Karpas-422 (cell line): ENCODE data around the gene MACROD2. TPM values are rescaled to one million over a fixed set of nuclear protein-coding genes. Genes with fewer than 3 reads are reported as not detected.
A peak's percentile ranks its signal among the peaks of the same experiment; 100 is the strongest.
"Not testable (repeated sequence)": the region's sequence is repeated elsewhere in the genome, so short reads cannot be mapped to it uniquely, and the experiment has no call there.

Experiments
- DNase-seq: peaks from one replicate; pipeline ENCODE4 v3.0.0-alpha.2; 2015
- H2AFZ ChIP-seq: fragments of 200-600 bp; sonication (generic); 2 replicates; pipeline ENCODE4 v1.6.1; 2014; ENCODE audit warnings: antibody characterized with exemption, low read length, mixed read lengths
- H3K27ac ChIP-seq: fragments of 200-600 bp; sonication (generic); 2 replicates; pipeline ENCODE4 v1.5.1; 2014; ENCODE audit warnings: mild to moderate bottlenecking, low read length, moderate library complexity
- H3K27me3 ChIP-seq: fragments of 200-600 bp; sonication (generic); 2 replicates; pipeline ENCODE4 v1.6.1; 2014; ENCODE audit warnings: low read length, mixed read lengths
- H3K36me3 ChIP-seq: fragments of 200-600 bp; sonication (generic); 2 replicates; pipeline ENCODE4 v1.6.1; 2014; ENCODE audit warnings: low read length, mixed read lengths; ENCODE audit not compliant: insufficient read depth
- H3K4me1 ChIP-seq: fragments of 200-600 bp; sonication (generic); 2 replicates; pipeline ENCODE4 v1.6.1; 2014; ENCODE audit warnings: mild to moderate bottlenecking, low read length, mixed read lengths
- H3K4me2 ChIP-seq: fragments of 200-600 bp; sonication (generic); 2 replicates; pipeline ENCODE4 v1.6.1; 2014; ENCODE audit warnings: low read length, low read depth, mild to moderate bottlenecking; ENCODE audit not compliant: poor library complexity, severe bottlenecking
- H3K4me3 ChIP-seq: fragments of 200-600 bp; sonication (generic); 2 replicates; pipeline ENCODE4 v1.5.1; 2014; ENCODE audit warnings: mild to moderate bottlenecking, antibody characterized with exemption, low read length, mixed read lengths
- H3K79me2 ChIP-seq: fragments of 200-600 bp; sonication (generic); 2 replicates; pipeline ENCODE4 v1.6.1; 2014; ENCODE audit warnings: mild to moderate bottlenecking, low read length, mixed read lengths
- H3K9ac ChIP-seq: fragments of 200-600 bp; sonication (generic); 2 replicates; pipeline ENCODE4 v1.6.0; 2014; ENCODE audit warnings: low read length
- H3K9me2 ChIP-seq: fragments of 200-600 bp; sonication (generic), shearing (Covaris generic); replicated peaks from 2 replicates; pipeline ENCODE4 v1.6.0; 2014; ENCODE audit warnings: mild to moderate bottlenecking, low read length, moderate library complexity; ENCODE audit not compliant: insufficient read depth
- H3K9me3 ChIP-seq: fragments of 300-700, 200-600 bp; sonication (generic); 2 replicates; pipeline ENCODE4 v1.6.1; 2014; ENCODE audit warnings: low read length, mixed read lengths
- H4K20me1 ChIP-seq: fragments of 200-600 bp; sonication (generic); 2 replicates; pipeline ENCODE4 v1.6.1; 2014; ENCODE audit warnings: mild to moderate bottlenecking, antibody characterized with exemption, low read length, low read depth; ENCODE audit not compliant: insufficient read depth
- total RNA-seq: library from RNA; depleted of rRNA; stranded (reverse); fragments of >200 nt; shearing (Covaris generic); gene quantifications from 2 replicates; pipeline ENCODE4 v1.2.3, GENCODE V29; 2014; ENCODE audit warnings: low replicate concordance

MACROD2 gene
- total RNA-seq, 1 experiment from 2014 or later, result 0.15 TPM

GRCh38 chr20:14036567-14036966, 41.3 kb downstream of the MACROD2 start:
- Histone ChIP-seq H3K4me3 (no peak overlapping the region), H3K27me3 (no peaks in the 10 kb centered on the region), H3K9me3 (no peaks in the 10 kb centered on the region), H3K27ac (no peak overlapping the region), H3K4me2 (no peak overlapping the region), H3K4me1 (no peaks in the 10 kb centered on the region), H3K79me2 (no peaks in the 10 kb centered on the region), H3K9ac (no peak overlapping the region), H3K9me2 (no peaks in the 10 kb centered on the region), H2AFZ (no peak overlapping the region), H3K36me3 (no peaks in the 10 kb centered on the region), H4K20me1 (no peaks in the 10 kb centered on the region)
- DNase-seq, result no peak

- H3K9me3 ChIP-seq, H2AFZ ChIP-seq, H3K27me3 ChIP-seq, H3K4me3 ChIP-seq, H4K20me1 ChIP-seq, H3K4me2 ChIP-seq, H3K27ac ChIP-seq, H3K79me2 ChIP-seq, H3K9ac ChIP-seq, DNase-seq, H3K36me3 ChIP-seq, H3K4me1 ChIP-seq, H3K9me2 ChIP-seq: not testable (repeated sequence)
Observed at GRCh38 chr20:14044712-14045276, 49.5 kb downstream of the MACROD2 start.

- Histone ChIP-seq H3K36me3 (no peaks in the 10 kb centered on the region), H3K4me3 (no peak overlapping the region), H3K79me2 (no peaks in the 10 kb centered on the region), H4K20me1 (no peaks in the 10 kb centered on the region), H3K27ac (no peak overlapping the region), H3K4me2 (no peak overlapping the region), H3K27me3 (no peaks in the 10 kb centered on the region), H3K9me2 (no peaks in the 10 kb centered on the region), H3K4me1 (no peaks in the 10 kb centered on the region), H2AFZ (no peak overlapping the region), H3K9me3 (no peaks in the 10 kb centered on the region), H3K9ac (no peak overlapping the region)
- no peak for DNase-seq
Observed at GRCh38 chr20:14046534-14046933, 51.2 kb downstream of the MACROD2 start.

GRCh38 chr20:14049111-14049510, 53.8 kb downstream of the MACROD2 start:
- no peak overlapping the region for H2AFZ ChIP-seq
- no peak for DNase-seq
- H3K27ac ChIP-seq, result no peak overlapping the region
- no peak overlapping the region for H3K9ac ChIP-seq
- no peaks in the 10 kb centered on the region for H4K20me1 ChIP-seq
- no peaks in the 10 kb centered on the region for H3K79me2 ChIP-seq
- H3K9me3 ChIP-seq, result no peaks in the 10 kb centered on the region
- H3K36me3 ChIP-seq, result no peaks in the 10 kb centered on the region
- H3K4me1 ChIP-seq, result no peaks in the 10 kb centered on the region
- no peak overlapping the region for H3K4me2 ChIP-seq
- no peaks in the 10 kb centered on the region for H3K27me3 ChIP-seq
- H3K4me3 ChIP-seq, result no peak overlapping the region
- no peaks in the 10 kb centered on the region for H3K9me2 ChIP-seq

- Histone ChIP-seq H3K79me2 (no peaks in the 10 kb centered on the region), H3K27me3 (no peaks in the 10 kb centered on the region), H3K27ac (no peak overlapping the region), H3K4me2 (no peak overlapping the region), H3K9me2 (no peaks in the 10 kb centered on the region), H3K4me3 (no peak overlapping the region), H4K20me1 (no peaks in the 10 kb centered on the region), H3K36me3 (no peaks in the 10 kb centered on the region), H3K4me1 (no peaks in the 10 kb centered on the region), H2AFZ (no peak overlapping the region), H3K9ac (no peak overlapping the region), H3K9me3 (no peaks in the 10 kb centered on the region)
- DNase-seq, result no peak
Observed at GRCh38 chr20:14051454-14051853, 56.1 kb downstream of the MACROD2 start.

GRCh38 chr20:14055127-14055742, 59.9 kb downstream of the MACROD2 start:
- Histone ChIP-seq H3K27me3 (no peaks in the 10 kb centered on the region), H3K9me2 (no peaks in the 10 kb centered on the region), H3K79me2 (no peaks in the 10 kb centered on the region), H3K4me2 (no peak overlapping the region), H3K4me3 (no peak overlapping the region), H3K27ac (no peak overlapping the region), H2AFZ (no peak overlapping the region), H3K9me3 (no peaks in the 10 kb centered on the region), H3K36me3 (no peaks in the 10 kb centered on the region), H3K9ac (no peak overlapping the region), H3K4me1 (no peaks in the 10 kb centered on the region), H4K20me1 (no peaks in the 10 kb centered on the region)
- DNase-seq, result peak; percentile 77

GRCh38 chr20:14062171-14062570, 66.9 kb downstream of the MACROD2 start:
- no peaks in the 10 kb centered on the region for H3K36me3 ChIP-seq
- DNase-seq, result no peak
- no peaks in the 10 kb centered on the region for H3K27me3 ChIP-seq
- H3K4me3 ChIP-seq, result no peak overlapping the region
- H4K20me1 ChIP-seq, result no peaks in the 10 kb centered on the region
- no peaks in the 10 kb centered on the region for H3K4me1 ChIP-seq
- no peak overlapping the region for H3K4me2 ChIP-seq
- no peaks in the 10 kb centered on the region for H3K9me2 ChIP-seq
- no peak overlapping the region for H2AFZ ChIP-seq
- H3K9ac ChIP-seq, result no peak overlapping the region
- no peak overlapping the region for H3K27ac ChIP-seq
- H3K79me2 ChIP-seq, result no peaks in the 10 kb centered on the region
- no peaks in the 10 kb centered on the region for H3K9me3 ChIP-seq

GRCh38 chr20:14062786-14063185, 67.5 kb downstream of the MACROD2 start:
- H4K20me1 ChIP-seq, result no peaks in the 10 kb centered on the region
- no peaks in the 10 kb centered on the region for H3K27me3 ChIP-seq
- H3K79me2 ChIP-seq, result no peaks in the 10 kb centered on the region
- no peaks in the 10 kb centered on the region for H3K4me1 ChIP-seq
- no peak overlapping the region for H3K4me3 ChIP-seq
- no peaks in the 10 kb centered on the region for H3K9me2 ChIP-seq
- H3K4me2 ChIP-seq, result no peak overlapping the region
- no peaks in the 10 kb centered on the region for H3K36me3 ChIP-seq
- H2AFZ ChIP-seq, result no peak overlapping the region
- no peak overlapping the region for H3K27ac ChIP-seq
- no peaks in the 10 kb centered on the region for H3K9me3 ChIP-seq
- no peak overlapping the region for H3K9ac ChIP-seq
- DNase-seq, result no peak
